ENCODE measurements around the gene ZNF132.

DNA sequence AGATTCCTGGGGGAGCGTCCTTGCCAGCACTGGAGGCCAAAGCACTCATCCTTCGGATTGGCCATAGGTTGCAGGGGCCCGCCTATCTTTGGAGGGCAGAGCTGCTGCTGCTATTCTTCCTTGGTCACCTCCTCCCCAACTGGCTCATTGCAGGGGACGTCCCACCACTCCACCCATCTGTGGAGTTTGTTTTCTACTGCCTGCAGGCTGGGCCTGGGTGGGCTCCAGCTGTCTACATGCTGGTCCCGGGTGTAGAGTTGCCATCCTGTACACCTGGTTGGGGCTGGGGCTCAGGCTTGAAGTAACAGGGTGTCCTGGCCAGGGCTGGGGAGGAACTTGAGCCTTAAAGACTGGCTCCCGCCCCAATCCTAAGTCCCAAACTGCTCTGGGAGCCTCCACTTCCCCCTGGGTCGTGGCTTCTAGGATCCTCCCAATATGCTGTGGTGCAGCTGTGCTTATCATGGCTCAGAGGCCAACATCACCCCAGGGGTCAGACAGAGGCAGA, 42.4 kb downstream of the ZNF132 start:
- no peak for TF ChIP-seq CTCF (IDR thresholded peaks at IDR 0.05)
- TF ChIP-seq POLR2A (IDR thresholded peaks at IDR 0.05) = no peak

All from uterus (tissue), 2 donors.